GM12874 (cell line): ENCODE data around the gene TSC22D2.

Source experiments
- TF ChIP-seq, protein P1 (sequence below): IDR thresholded peaks from 2 replicates; pipeline ENCODE4 v1.5.1; 2011; ENCODE audit warnings: low read depth, mild to moderate bottlenecking, control low read depth, low read length, moderate library complexity; ENCODE audit not compliant: insufficient read depth

Gene TSC22D2

GRCh38 chr3:150376001-150376848 is 31.9 kb upstream of the TSC22D2 start:
- TF ChIP-seq, protein P1, sequence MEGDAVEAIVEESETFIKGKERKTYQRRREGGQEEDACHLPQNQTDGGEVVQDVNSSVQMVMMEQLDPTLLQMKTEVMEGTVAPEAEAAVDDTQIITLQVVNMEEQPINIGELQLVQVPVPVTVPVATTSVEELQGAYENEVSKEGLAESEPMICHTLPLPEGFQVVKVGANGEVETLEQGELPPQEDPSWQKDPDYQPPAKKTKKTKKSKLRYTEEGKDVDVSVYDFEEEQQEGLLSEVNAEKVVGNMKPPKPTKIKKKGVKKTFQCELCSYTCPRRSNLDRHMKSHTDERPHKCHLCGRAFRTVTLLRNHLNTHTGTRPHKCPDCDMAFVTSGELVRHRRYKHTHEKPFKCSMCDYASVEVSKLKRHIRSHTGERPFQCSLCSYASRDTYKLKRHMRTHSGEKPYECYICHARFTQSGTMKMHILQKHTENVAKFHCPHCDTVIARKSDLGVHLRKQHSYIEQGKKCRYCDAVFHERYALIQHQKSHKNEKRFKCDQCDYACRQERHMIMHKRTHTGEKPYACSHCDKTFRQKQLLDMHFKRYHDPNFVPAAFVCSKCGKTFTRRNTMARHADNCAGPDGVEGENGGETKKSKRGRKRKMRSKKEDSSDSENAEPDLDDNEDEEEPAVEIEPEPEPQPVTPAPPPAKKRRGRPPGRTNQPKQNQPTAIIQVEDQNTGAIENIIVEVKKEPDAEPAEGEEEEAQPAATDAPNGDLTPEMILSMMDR, result no peak

DNA sequence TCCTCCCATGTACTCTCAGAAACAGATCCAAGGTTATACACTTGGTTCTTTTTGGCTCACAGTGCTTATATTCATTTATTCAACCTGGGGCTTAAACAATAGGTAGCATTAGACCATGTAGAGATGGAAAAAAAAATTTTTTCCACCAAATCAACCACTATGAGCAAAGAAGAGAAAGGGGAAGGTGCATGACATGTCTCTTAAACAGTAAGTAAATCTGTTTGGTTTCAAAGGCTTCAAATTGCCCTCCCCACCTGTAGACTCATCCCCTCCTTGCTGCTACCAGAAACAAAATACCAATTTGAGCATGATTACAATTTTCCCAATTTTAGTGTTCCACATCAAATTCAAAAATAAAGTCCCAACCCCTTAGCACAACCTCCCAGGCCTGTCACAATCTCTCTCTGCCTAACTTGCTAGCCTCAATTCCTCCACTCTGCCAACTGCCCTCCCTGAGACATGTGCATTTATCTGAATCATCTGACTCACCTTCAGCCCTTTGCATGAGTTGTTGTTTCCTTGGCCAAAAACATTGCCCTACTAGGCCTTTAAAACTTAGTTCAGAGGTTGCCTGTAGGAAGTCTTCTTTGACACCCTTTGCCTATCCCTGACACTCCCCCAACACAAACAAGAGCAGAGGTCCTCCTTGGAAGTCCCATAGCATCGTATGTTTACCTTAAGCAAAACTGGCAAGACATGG is 30.3 kb upstream of the TSC22D2 start:
- TF ChIP-seq, protein P1, result no peak

DNA sequence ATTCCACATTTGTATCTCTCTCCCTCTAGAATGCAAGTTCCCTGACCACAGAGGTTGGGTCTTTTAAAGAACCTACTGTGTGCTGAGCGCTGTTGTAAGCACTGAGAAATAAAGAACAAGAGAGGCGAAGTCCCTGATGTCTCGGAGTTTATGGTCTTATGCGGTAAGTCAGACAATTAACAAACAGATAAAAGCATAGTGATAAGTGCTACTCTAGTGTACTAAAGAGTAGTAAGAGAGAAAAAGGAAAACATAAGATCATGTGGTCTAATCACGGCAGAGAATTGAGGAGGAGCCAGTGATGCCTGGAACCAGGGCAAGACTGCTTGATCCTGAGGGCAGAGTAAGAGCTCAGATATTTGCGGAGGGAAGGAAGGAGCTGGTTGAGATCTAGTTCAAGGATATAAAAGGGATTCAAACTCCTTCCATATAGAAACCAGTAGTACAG is 29.8 kb upstream of the TSC22D2 start:
- TF ChIP-seq, protein P1, result no peak

GRCh38 chr3:150379469-150379868 is 28.6 kb upstream of the TSC22D2 start:
- TF ChIP-seq, protein P1, result no peak

DNA sequence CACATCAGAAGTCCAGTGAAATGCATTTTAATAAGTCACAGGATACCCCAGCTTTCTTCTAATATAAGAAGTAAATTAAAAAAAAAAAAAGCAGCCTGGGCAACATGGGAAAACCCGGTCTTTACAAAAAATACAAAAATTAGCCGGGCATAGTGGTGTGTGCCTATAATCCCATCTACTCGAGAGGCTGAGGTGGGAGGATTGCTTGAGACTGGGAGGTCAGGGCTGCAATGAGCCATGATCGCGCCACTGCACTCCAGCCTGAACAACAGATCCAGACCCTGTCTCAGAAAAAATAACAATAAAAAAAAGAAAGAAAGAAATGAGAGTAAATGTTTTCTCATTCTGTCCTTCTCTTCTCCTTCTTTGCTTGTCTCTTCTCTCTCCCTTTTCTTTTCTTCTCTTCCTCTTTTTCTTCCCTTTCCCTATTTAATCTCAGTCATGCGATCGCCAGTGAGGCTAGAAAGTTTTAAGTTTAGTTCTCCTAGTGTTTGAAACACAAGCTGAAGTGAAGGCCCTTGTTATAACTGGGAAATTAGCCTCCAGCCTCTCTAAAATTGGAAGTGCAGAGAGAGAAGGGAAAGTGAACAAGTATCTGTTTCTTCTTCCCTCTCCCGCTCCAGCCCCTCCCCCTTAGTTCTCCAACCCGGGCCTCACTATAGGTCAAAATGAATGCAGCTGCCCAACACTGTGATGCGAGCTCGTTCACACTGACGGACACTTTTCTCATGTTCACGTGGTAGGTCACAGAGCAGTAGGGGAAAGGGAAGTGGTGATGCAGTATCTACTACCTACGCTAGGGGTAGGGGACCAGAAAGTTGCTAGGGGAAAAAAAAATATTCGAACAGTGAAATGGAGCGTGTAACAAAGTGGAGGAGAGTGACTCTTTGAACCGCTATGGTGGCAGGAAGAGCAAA is 23.5 kb upstream of the TSC22D2 start:
- TF ChIP-seq, protein P1, result peak; percentile 62

GRCh38 chr3:150385296-150386242 is 22.5 kb upstream of the TSC22D2 start:
- TF ChIP-seq, protein P1, result no peak
